Activated CD8-positive, alpha-beta T cell treated with anti-CD3 and anti-CD28 coated beads for 36 hours (primary cell): ENCODE data around the gene UAP1. TPM values are rescaled to one million over a fixed set of nuclear protein-coding genes. Genes with fewer than 3 reads are reported as not detected.
"Not testable (repeated sequence)": the region's sequence is repeated elsewhere in the genome, so short reads cannot be mapped to it uniquely, and the experiment has no call there.

Experiments
- ATAC-seq: fragments of 200-7000 bp; cut with Tn5 transposase; one replicate; pipeline ENCODE4 v1.10.0; 2021; ENCODE audit warnings: mild to moderate bottlenecking, moderate library complexity
- CTCF ChIA-PET: fragments of 350-600 bp; sonication (Branson Sonifier 250); formaldehyde crosslinking; loops from one replicate; lab custom pipeline; 2021; ENCODE audit warnings: antibody characterized with exemption; lab: Charles Lee
- POLR2A ChIA-PET: fragments of 350-600 bp; sonication (Branson Sonifier 250); formaldehyde crosslinking; loops from one replicate; lab custom pipeline; 2021; ENCODE audit warnings: antibody characterized with exemption; lab: Charles Lee
- DNase-seq: peaks from one replicate; pipeline ENCODE4 v3.0.0-alpha.2; 2020
- H3K27ac Mint-ChIP-seq: one replicate; pipeline ENCODE4 v1.8.0; 2021; ENCODE audit warnings: mild to moderate bottlenecking, mixed read lengths
- H3K27me3 Mint-ChIP-seq: one replicate; pipeline ENCODE4 v1.8.0; 2021; ENCODE audit warnings: mixed read lengths
- H3K36me3 Mint-ChIP-seq: one replicate; pipeline ENCODE4 v1.8.0; 2021; ENCODE audit warnings: low read depth, mixed read lengths
- H3K4me1 Mint-ChIP-seq: one replicate; pipeline ENCODE4 v1.8.0; 2021; ENCODE audit warnings: low read depth, mixed read lengths
- H3K4me3 Mint-ChIP-seq: one replicate; pipeline ENCODE4 v1.8.0; 2021; ENCODE audit warnings: mild to moderate bottlenecking, moderate library complexity, mixed read lengths
- H3K9me3 Mint-ChIP-seq: one replicate; pipeline ENCODE4 v1.8.0; 2021; ENCODE audit warnings: mixed read lengths
- CTCF ChIP-seq: fragments of 200-600 bp; IDR thresholded peaks from one replicate; pipeline ENCODE4 v1.8.0; 2022; ENCODE audit warnings: antibody characterized with exemption, mild to moderate bottlenecking
- intact Hi-C: fragments of 100-400 bp; cut with micrococcal nuclease; formaldehyde crosslinking; loops from one replicate; pipeline ENCODE4 v1.10.0; 2022
- total RNA-seq, 2 experiments: library from RNA; stranded (reverse); gene quantifications; one replicate each; pipeline ENCODE4 v1.2.3, GENCODE V29; 2021

Gene UAP1
- total RNA-seq, 2 experiments from 2014 or later = 37.9 to 40.6 TPM

- CTCF ChIA-PET = interaction anchor here (1.4 kb wide), 1 partner anchor 12 kb away, joined by 4 read pairs; no protein-coding TSS in a partner anchor
- peak overlapping the region; percentile 35 for H3K27ac Mint-ChIP-seq
- no peaks in the 10 kb centered on the region for H3K9me3 Mint-ChIP-seq
- ATAC-seq = no peak
- H3K27me3 Mint-ChIP-seq = no peaks in the 10 kb centered on the region
- TF ChIP-seq CTCF = no peak
- H3K4me1 Mint-ChIP-seq = peaks cover 44% of the 10 kb centered on the region
- H3K36me3 Mint-ChIP-seq = peaks cover 25% of the 10 kb centered on the region
- POLR2A ChIA-PET = no interaction called here
- peak overlapping the region; percentile 4 for H3K4me3 Mint-ChIP-seq
- intact Hi-C loops = loop anchor here (5.0 kb wide), 1 partner anchor 67 kb away; the partner anchor contains the start of gene UHMK1
- peak; percentile 18 for DNase-seq
These were observed 3.3 kb downstream of the UAP1 start for GRCh38 chr1:162564762-162565218.

DNA sequence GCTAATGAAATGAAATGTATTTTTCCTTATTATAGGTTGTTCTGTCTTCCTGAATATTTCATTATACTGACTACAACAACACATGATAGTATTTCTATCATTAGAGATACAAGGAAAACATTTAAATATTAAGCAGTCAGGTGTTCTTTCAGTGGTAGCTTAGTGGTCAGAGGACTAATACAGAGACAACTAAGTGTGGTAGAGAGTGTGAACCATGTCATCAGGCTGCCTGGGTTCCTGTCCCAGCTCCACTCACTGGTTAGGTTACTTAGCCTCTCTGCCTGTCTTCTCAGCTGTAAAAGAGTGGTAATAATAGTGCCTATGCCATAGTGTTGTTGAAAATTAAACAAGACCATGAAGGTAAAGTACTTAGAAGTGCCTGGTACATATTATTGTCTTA lies 3.9 kb downstream of the UAP1 start:
- Mint-ChIP-seq H3K9me3 (no peaks in the 10 kb centered on the region), H3K4me3 (no peak overlapping the region), H3K4me1 (peaks cover 41% of the 10 kb centered on the region), H3K27ac (no peak overlapping the region), H3K36me3 (peaks cover 26% of the 10 kb centered on the region), H3K27me3 (no peaks in the 10 kb centered on the region)
- intact Hi-C loops = no loop called here
- ChIA-PET CTCF (interaction anchor here (1.4 kb wide), 1 partner anchor 12 kb away, joined by 4 read pairs; no protein-coding TSS in a partner anchor), POLR2A (no interaction called here)
- no peak for TF ChIP-seq CTCF
- peak; percentile 8 for DNase-seq
- no peak for ATAC-seq

DNA sequence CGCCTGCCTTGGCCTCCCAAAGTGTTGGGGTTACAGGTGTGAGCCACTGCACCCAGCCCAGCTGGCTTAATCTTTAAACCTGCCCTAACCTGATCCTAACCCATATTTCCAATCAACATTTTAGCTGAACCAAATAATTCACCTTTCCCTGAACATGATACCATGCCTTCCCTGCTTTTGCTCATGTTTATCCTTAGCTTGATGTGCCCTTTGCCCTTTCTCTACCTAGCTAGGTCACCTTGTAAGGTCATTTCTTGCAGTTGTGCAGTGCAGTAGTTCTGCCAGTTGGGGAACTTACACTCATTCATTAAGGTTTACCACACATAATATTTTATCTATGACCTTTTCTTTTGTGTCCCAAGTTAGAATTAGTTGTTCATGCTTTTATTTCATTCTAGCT lies 5.3 kb downstream of the UAP1 start:
- H3K9me3 Mint-ChIP-seq = no peaks in the 10 kb centered on the region
- H3K27me3 Mint-ChIP-seq = no peaks in the 10 kb centered on the region
- peaks cover 37% of the 10 kb centered on the region for H3K4me1 Mint-ChIP-seq
- DNase-seq = no peak
- peaks cover 26% of the 10 kb centered on the region for H3K36me3 Mint-ChIP-seq
- CTCF ChIA-PET = interaction anchor here (1.0 to 1.2 kb wide), 3 partner anchors 8 to 511 kb away, joined by 3 to 5 read pairs (median 4); no protein-coding TSS in a partner anchor
- H3K4me3 Mint-ChIP-seq = no peak overlapping the region
- TF ChIP-seq CTCF = no peak
- H3K27ac Mint-ChIP-seq = no peak overlapping the region
- intact Hi-C loops = no loop called here
- POLR2A ChIA-PET = no interaction called here
- no peak for ATAC-seq

DNA sequence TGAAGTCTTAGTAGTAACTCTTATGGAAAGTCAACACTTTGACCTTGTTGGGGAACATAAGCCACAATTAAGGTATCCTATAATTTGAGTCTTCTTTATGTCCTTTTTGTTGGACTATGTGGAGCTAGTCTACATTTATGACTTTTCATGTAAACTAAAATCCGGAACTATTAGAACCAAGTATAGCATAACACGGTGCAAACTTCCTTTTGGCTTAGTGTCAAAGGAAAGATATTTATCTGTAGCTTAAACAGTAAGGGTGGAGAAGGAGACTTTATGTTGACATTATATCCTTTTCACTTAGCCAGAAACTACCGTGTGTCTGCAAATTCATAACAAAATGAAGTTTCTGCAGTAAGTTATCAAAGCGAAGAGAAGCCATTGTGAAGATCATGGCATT lies 7.3 kb downstream of the UAP1 start:
- no peak for DNase-seq
- Mint-ChIP-seq H3K4me3 (no peak overlapping the region), H3K4me1 (peaks cover 28% of the 10 kb centered on the region), H3K27ac (no peak overlapping the region), H3K27me3 (no peaks in the 10 kb centered on the region), H3K36me3 (peaks cover 26% of the 10 kb centered on the region), H3K9me3 (no peaks in the 10 kb centered on the region)
- ATAC-seq = no peak
- ChIA-PET CTCF (no interaction called here), POLR2A (no interaction called here)
- intact Hi-C loops = no loop called here
- TF ChIP-seq CTCF = no peak

GRCh38 chr1:162570718-162571117 lies 9.2 kb downstream of the UAP1 start:
- H3K36me3 Mint-ChIP-seq = peaks cover 24% of the 10 kb centered on the region
- ChIA-PET CTCF (no interaction called here), POLR2A (no interaction called here)
- H3K4me1 Mint-ChIP-seq = peaks cover 9% of the 10 kb centered on the region
- H3K27ac Mint-ChIP-seq = no peak overlapping the region
- H3K27me3 Mint-ChIP-seq = no peaks in the 10 kb centered on the region
- no peak for ATAC-seq
- H3K4me3 Mint-ChIP-seq = no peak overlapping the region
- DNase-seq = no peak
- TF ChIP-seq CTCF = no peak
- intact Hi-C loops = no loop called here
- no peaks in the 10 kb centered on the region for H3K9me3 Mint-ChIP-seq

DNA sequence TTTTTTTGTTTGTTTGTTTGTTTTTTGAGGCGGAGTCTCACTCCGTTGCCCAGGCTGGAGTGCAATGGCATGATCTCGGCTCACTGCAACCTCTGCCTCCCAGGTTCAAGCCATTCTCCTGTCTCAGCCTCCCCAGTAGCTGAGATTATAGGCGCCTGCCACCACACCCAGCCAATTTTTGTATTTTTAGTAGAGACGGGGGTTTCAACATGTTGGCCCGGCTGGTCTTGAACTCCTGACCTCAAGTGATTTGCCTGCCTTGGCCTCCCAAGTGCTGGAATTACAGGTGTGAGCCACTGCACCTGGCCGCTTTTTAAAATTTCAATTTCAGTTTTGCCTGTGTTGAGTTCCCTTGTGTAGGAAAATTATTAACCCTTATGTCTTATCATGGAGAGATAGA lies 9.6 kb downstream of the UAP1 start:
- peaks cover 20% of the 10 kb centered on the region for H3K36me3 Mint-ChIP-seq
- DNase-seq, H3K27ac Mint-ChIP-seq, H3K9me3 Mint-ChIP-seq, H3K4me1 Mint-ChIP-seq, H3K4me3 Mint-ChIP-seq, intact Hi-C loops, ATAC-seq, H3K27me3 Mint-ChIP-seq, POLR2A ChIA-PET, CTCF ChIA-PET: not testable (repeated sequence)
